Upper lobe of right lung (tissue), 1 donor: ENCODE measurements around the gene TOMM6. TPM values are rescaled to one million over a fixed set of nuclear protein-coding genes. Genes with fewer than 3 reads are reported as not detected.
"Not testable (repeated sequence)": the region's sequence is repeated elsewhere in the genome, so short reads cannot be mapped to it uniquely, and the experiment has no call there.

Source experiments
- ATAC-seq: fragments of 200-7000 bp; cut with Tn5 transposase; one replicate; pipeline ENCODE4 v1.9.1; 2020; ENCODE audit warnings: mild to moderate bottlenecking, moderate library complexity
- DNase-seq: peaks from one replicate; pipeline ENCODE4 v3.0.0-alpha.2; 2020
- H3K27ac ChIP-seq: fragments of 200-600 bp; one replicate; pipeline ENCODE4 v1.8.0; 2022
- H3K27me3 ChIP-seq: fragments of 200-600 bp; one replicate; pipeline ENCODE4 v1.8.0; 2022; ENCODE audit warnings: mild to moderate bottlenecking
- H3K36me3 ChIP-seq: fragments of 200-600 bp; one replicate; pipeline ENCODE4 v1.8.0; 2022
- H3K4me1 ChIP-seq: fragments of 200-600 bp; one replicate; pipeline ENCODE4 v1.8.0; 2022
- H3K4me3 ChIP-seq: fragments of 200-600 bp; one replicate; pipeline ENCODE4 v1.8.0; 2022; ENCODE audit warnings: mild to moderate bottlenecking
- H3K9me3 ChIP-seq: fragments of 200-600 bp; one replicate; pipeline ENCODE4 v1.8.0; 2022
- intact Hi-C: fragments of 100-400 bp; cut with DNase I; formaldehyde crosslinking; loops from one replicate; pipeline ENCODE4 v1.11.0; 2022
- total RNA-seq: library from RNA; stranded (reverse); fragmentation: NEBNext Ultra II Directional; extraction: Animal tissue kit (Norgen Biotek cat#: 25700); gene quantifications from one replicate; pipeline ENCODE4 v1.2.1, GENCODE V29; 2021
- TF ChIP-seq, protein P1 (sequence below): fragments of 200-600 bp; IDR thresholded peaks from one replicate; pipeline ENCODE4 v1.8.0; 2022; ENCODE audit warnings: antibody characterized with exemption
- donor health status: DM: no; HTN: yes; CAD: no; lungs with severe emphysema.

TOMM6 gene
- total RNA-seq, 1 donor from 2014 or later = 138 TPM

DNA sequence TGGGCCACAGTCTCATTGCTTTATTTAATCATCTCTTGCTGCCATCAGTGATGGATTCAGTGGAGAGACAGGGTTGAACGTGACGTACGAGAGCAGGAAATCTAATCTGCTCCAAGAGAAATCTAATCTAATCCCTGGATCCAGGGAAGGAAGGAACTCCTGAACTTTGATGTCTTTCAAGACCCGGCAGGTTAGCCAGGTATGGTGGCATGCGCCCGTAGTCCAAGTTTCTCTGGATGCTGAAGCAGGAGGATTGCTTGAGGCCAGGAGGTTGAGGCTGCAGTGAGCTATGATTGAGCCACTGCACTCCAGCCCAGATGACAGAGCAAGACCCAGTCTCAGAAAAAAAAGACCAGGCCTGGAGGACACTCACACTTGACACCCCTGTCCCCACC, 28.9 kb upstream of the TOMM6 start:
- TF ChIP-seq, protein P1, sequence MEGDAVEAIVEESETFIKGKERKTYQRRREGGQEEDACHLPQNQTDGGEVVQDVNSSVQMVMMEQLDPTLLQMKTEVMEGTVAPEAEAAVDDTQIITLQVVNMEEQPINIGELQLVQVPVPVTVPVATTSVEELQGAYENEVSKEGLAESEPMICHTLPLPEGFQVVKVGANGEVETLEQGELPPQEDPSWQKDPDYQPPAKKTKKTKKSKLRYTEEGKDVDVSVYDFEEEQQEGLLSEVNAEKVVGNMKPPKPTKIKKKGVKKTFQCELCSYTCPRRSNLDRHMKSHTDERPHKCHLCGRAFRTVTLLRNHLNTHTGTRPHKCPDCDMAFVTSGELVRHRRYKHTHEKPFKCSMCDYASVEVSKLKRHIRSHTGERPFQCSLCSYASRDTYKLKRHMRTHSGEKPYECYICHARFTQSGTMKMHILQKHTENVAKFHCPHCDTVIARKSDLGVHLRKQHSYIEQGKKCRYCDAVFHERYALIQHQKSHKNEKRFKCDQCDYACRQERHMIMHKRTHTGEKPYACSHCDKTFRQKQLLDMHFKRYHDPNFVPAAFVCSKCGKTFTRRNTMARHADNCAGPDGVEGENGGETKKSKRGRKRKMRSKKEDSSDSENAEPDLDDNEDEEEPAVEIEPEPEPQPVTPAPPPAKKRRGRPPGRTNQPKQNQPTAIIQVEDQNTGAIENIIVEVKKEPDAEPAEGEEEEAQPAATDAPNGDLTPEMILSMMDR = no peak
- H3K27me3 ChIP-seq = no peaks in the 10 kb centered on the region
- H3K36me3 ChIP-seq = no peaks in the 10 kb centered on the region
- DNase-seq (no peak), ATAC-seq (no peak)
- intact Hi-C loops = no loop called here
- H3K9me3 ChIP-seq = no peaks in the 10 kb centered on the region
- H3K4me3 ChIP-seq = no peak overlapping the region
- H3K27ac ChIP-seq = no peak overlapping the region
- no peaks in the 10 kb centered on the region for H3K4me1 ChIP-seq

DNA sequence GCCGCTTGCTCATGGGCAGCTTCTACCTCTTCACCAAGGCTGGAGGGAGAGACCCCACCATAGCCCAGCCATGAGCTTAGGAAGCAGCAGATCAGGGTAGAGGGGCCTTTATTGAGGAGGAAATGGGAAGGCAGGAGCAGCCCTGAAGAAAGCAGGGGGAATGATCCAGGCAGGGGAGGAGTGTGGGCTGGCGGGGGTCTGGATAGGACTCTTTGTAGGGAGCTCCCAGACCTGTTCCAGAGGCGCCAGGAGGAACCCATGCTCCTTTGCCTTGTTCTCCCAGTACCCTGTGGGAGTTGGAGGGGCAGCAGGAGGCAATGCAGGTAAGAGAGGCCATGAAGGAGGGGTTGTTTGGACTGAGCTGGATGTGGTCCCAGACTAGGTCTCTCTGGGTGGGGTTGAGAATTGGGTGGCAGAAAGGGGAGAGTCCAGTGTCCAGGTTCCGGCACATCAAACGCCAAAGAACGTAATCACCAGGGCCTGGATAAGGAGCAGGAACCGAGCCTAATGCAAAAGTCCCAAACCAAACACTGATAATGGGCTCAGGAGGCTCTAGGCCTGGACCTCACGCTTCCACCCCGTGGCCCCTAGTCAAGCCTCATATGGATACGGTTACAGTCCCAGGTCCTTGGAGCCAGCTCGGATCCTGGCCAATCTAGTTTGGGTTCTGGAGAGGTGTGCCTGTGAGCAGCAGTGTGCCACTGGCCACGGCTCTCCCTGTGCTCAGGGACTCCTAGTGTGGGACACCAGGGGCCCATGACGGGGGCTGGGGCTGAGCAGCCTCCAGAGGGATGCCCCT, 28.2 kb upstream of the TOMM6 start:
- no peaks in the 10 kb centered on the region for H3K27me3 ChIP-seq
- no peaks in the 10 kb centered on the region for H3K4me1 ChIP-seq
- DNase-seq = no peak
- TF ChIP-seq, protein P1 = no peak
- H3K4me3 ChIP-seq = no peak overlapping the region
- H3K36me3 ChIP-seq = no peaks in the 10 kb centered on the region
- intact Hi-C loops = no loop called here
- no peaks in the 10 kb centered on the region for H3K9me3 ChIP-seq
- no peak overlapping the region for H3K27ac ChIP-seq
- ATAC-seq = no peak

DNA sequence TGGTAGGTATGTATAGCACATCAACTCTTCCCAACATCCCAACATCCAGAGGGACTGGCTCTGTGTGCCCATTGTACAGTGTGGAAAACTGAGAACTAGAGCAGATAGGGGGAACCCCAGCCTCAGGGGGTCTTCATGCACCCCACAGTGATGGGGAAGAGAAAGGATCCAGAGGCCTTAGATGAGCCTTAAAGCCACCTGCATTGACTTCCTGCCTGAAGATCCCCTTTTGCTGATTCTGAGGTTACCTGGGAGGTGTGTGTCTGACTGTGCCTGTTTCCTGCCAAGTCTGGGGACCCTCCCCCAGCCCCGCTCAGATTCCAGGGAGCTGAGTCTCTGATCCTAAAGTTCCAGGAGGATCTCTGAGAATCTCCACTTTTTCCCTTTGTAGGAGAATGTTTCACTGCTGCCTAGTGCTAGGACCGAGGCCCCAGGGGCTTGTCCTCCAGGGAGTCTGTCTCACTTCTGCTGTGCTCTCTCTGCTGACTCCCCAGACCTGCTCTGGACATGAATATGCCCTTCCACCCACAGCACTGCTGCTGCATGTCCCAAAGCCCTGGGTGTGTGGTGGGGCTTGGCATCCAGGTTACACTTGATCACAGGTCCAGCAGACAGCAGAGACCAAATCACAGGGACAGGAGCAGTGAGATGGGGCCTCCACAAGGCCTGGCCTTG, 27.5 kb upstream of the TOMM6 start:
- Histone ChIP-seq H3K4me3 (no peak overlapping the region), H3K9me3 (no peaks in the 10 kb centered on the region), H3K4me1 (no peaks in the 10 kb centered on the region), H3K27me3 (no peaks in the 10 kb centered on the region), H3K36me3 (no peaks in the 10 kb centered on the region), H3K27ac (no peak overlapping the region)
- no peak for ATAC-seq
- DNase-seq = no peak
- intact Hi-C loops = no loop called here
- TF ChIP-seq, protein P1 = no peak

DNA sequence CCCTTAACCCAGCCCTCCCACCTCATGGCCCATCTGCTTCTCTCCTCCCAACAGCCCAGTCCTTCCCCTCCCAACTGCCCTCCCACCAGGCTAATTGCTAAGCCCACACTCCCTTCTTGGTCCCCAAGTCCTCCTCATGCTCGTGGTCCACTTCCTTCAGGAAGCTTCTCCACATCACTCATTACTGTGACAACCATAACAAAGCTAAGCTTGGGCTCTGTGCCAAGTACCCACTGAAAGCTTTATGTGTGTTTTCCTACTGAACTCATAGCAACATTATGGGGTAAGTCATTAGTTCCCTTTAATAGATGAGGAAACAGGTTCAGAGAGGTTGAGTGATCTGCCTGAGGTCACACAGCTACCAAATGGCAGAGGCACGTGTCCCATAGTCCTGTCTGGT, 24.0 kb upstream of the TOMM6 start:
- intact Hi-C loops = no loop called here
- DNase-seq = no peak

DNA sequence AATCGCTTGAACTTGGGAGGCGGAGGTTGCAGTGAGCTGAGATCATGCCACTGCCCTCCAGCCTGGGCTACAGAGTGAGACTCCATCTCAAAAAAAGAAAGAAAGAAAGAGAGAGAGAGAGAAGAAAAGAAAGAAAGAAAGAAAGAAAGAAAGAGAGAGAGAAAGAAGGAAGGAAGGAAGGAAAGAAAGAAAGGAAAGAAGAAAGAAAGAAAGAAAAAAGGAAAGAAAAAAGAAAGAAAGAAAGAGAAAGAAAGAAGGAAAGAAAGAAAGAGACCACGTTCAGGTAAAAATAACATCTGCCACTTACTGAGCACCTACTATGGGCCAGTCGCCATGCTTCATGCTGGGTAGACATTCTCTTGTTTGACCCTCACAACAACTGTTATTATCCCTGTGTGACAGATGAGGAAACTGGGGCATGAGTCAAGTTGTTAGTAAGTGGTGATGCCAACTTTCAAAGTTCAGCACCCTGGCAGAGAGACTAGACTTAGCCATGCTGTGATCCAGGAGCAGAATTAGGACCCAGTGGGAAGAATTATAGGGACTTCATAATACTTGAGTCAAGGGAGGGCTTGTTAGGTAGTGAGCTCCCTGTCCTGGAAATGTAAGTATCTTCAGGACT, 21.3 kb upstream of the TOMM6 start:
- H3K9me3 ChIP-seq, H3K27me3 ChIP-seq, H3K4me3 ChIP-seq, intact Hi-C loops, DNase-seq, ATAC-seq: not testable (repeated sequence)
- H3K4me1 ChIP-seq = peaks cover 31% of the 10 kb centered on the region
- peaks cover 10% of the 10 kb centered on the region for H3K36me3 ChIP-seq
- H3K27ac ChIP-seq = peak overlapping the region; percentile 73

More for the DNA sequence above, 24.0 kb upstream of the TOMM6 start:
- Histone ChIP-seq H3K36me3 (no peaks in the 10 kb centered on the region), H3K27me3 (no peaks in the 10 kb centered on the region), H3K27ac (no peak overlapping the region), H3K4me1 (peaks cover 22% of the 10 kb centered on the region), H3K4me3 (no peak overlapping the region), H3K9me3 (no peaks in the 10 kb centered on the region)
- TF ChIP-seq, protein P1 = no peak
- no peak for ATAC-seq
